Mesenchymal stem cell (in vitro differentiated cells and primary cell): ENCODE data around the gene DFFA. TPM values are rescaled to one million over a fixed set of nuclear protein-coding genes. Genes with fewer than 3 reads are reported as not detected.

Experiments used
- DNase-seq: peaks from one replicate; pipeline ENCODE4 v3.0.0-alpha.2; 2013
- H2AFZ ChIP-seq: one replicate; pipeline ENCODE4 v1.6.1; 2013; ENCODE audit warnings: low read depth, mild to moderate bottlenecking, control low read depth, inconsistent platforms, low read length, moderate library complexity
- H2AK5ac ChIP-seq: 2 replicates; pipeline ENCODE4 v1.6.1; 2013; ENCODE audit warnings: low read length, moderate library complexity, mild to moderate bottlenecking, inconsistent platforms; ENCODE audit not compliant: severe bottlenecking
- H2BK120ac ChIP-seq: one replicate; pipeline ENCODE4 v1.6.1; 2013; ENCODE audit warnings: low read depth, mild to moderate bottlenecking, inconsistent platforms, low read length, moderate library complexity
- H2BK12ac ChIP-seq, 2 experiments: one replicate each; pipeline ENCODE4 v1.6.1; 2013; ENCODE audit warnings: inconsistent platforms in 2 of 2, low read length in 2 of 2, mild to moderate bottlenecking in 2 of 2, moderate library complexity in 2 of 2, control low read depth in 1 of 2
- H2BK15ac ChIP-seq: one replicate; pipeline ENCODE4 v1.6.1; 2013; ENCODE audit warnings: mild to moderate bottlenecking, low read depth, inconsistent platforms; ENCODE audit not compliant: poor library complexity, severe bottlenecking
- H2BK5ac ChIP-seq: 2 replicates; pipeline ENCODE4 v1.6.1; 2013; ENCODE audit warnings: low read depth, mild to moderate bottlenecking, low read length, control low read depth, inconsistent platforms; ENCODE audit not compliant: poor library complexity, severe bottlenecking
- H3K14ac ChIP-seq, 2 experiments: one replicate each; pipeline ENCODE4 v1.6.1; 2013; ENCODE audit warnings: inconsistent platforms in 2 of 2, low read length in 2 of 2, control low read depth in 1 of 2, mild to moderate bottlenecking in 1 of 2, moderate library complexity in 1 of 2
- H3K18ac ChIP-seq, 2 experiments: one replicate each; pipeline ENCODE4 v1.6.1; 2013; ENCODE audit warnings: inconsistent platforms in 2 of 2, low read length in 2 of 2, control low read depth in 1 of 2, low read depth in 1 of 2, mild to moderate bottlenecking in 1 of 2
- H3K23ac ChIP-seq, 2 experiments: one replicate each; pipeline ENCODE4 v1.6.1; 2013; ENCODE audit warnings: inconsistent platforms in 2 of 2, low read length in 2 of 2, mild to moderate bottlenecking in 2 of 2, moderate library complexity in 2 of 2, control low read depth in 1 of 2
- H3K27ac ChIP-seq: 2 replicates; pipeline ENCODE4 v1.5.1; 2013; ENCODE audit warnings: mild to moderate bottlenecking, moderate library complexity, low read length, control low read depth, inconsistent platforms; ENCODE audit not compliant: poor library complexity, severe bottlenecking
- H3K27me3 ChIP-seq, 2 experiments: 2 replicates each; pipeline versions ENCODE4 v1.6.1 to v1.7.0; 2013; ENCODE audit warnings: low read length in 2 of 2, mild to moderate bottlenecking in 2 of 2, moderate library complexity in 2 of 2, control low read depth in 1 of 2, inconsistent platforms in 1 of 2; ENCODE audit not compliant: control insufficient read depth in 1 of 2, insufficient read depth in 1 of 2
- H3K36me3 ChIP-seq, 2 experiments: 2 replicates each; pipeline versions ENCODE4 v1.6.1 to v1.7.0; 2013; ENCODE audit warnings: low read length in 2 of 2, control low read depth in 1 of 2, inconsistent platforms in 1 of 2, low read depth in 1 of 2, mild to moderate bottlenecking in 1 of 2; ENCODE audit not compliant: insufficient read depth in 2 of 2, control insufficient read depth in 1 of 2
- H3K4ac ChIP-seq, 2 experiments: one replicate each; pipeline ENCODE4 v1.6.1; 2013; ENCODE audit warnings: inconsistent platforms in 2 of 2, low read length in 2 of 2, mild to moderate bottlenecking in 2 of 2, moderate library complexity in 2 of 2, control low read depth in 1 of 2, low read depth in 1 of 2
- H3K4me1 ChIP-seq: 2 replicates; pipeline ENCODE4 v1.6.1; 2013; ENCODE audit warnings: low read depth, low read length, control low read depth; ENCODE audit not compliant: control insufficient read depth, insufficient read depth
- H3K4me2 ChIP-seq: 2 replicates; pipeline ENCODE4 v1.6.1; 2013; ENCODE audit warnings: low read length, mild to moderate bottlenecking, inconsistent platforms; ENCODE audit not compliant: poor library complexity, severe bottlenecking
- H3K4me3 ChIP-seq, 2 experiments: 2 replicates each; pipeline versions ENCODE4 v1.5.1 to v1.7.0; 2013; ENCODE audit warnings: low read length in 2 of 2, mild to moderate bottlenecking in 2 of 2, control low read depth in 1 of 2, low read depth in 1 of 2; ENCODE audit not compliant: insufficient read depth in 1 of 2
- H3K79me1 ChIP-seq: replicated peaks from 2 replicates; pipeline ENCODE4 v1.6.1; 2013; ENCODE audit warnings: mild to moderate bottlenecking, control low read depth, low read length, inconsistent platforms; ENCODE audit not compliant: poor library complexity, severe bottlenecking
- H3K9ac ChIP-seq: 2 replicates; pipeline ENCODE4 v1.7.0; 2013; ENCODE audit warnings: mild to moderate bottlenecking, low read length, moderate library complexity
- H3K9me3 ChIP-seq: 2 replicates; pipeline ENCODE4 v1.7.0; 2013; ENCODE audit warnings: mild to moderate bottlenecking, low read length; ENCODE audit not compliant: control insufficient read depth
- H4K8ac ChIP-seq: one replicate; pipeline ENCODE4 v1.6.1; 2013; ENCODE audit warnings: inconsistent platforms, mild to moderate bottlenecking, low read length, moderate library complexity
- H4K91ac ChIP-seq: one replicate; pipeline ENCODE4 v1.6.1; 2013; ENCODE audit warnings: mild to moderate bottlenecking, low read length, inconsistent platforms
- whole genome bisulfite sequencing: methylation state at CpG from one replicate; pipeline ENCODE4 v1.1.7; 2013; ENCODE audit warnings: mixed read lengths; 5-methylcytosine and 5-hydroxymethylcytosine counted together
- polyA plus RNA-seq, 2 experiments: library from polyadenylated mRNA; stranded (reverse); fragments of 200-250 nt; gene quantifications; one replicate each; pipeline ENCODE4 v1.2.3, GENCODE V29; 2013

The DFFA gene, protein sequence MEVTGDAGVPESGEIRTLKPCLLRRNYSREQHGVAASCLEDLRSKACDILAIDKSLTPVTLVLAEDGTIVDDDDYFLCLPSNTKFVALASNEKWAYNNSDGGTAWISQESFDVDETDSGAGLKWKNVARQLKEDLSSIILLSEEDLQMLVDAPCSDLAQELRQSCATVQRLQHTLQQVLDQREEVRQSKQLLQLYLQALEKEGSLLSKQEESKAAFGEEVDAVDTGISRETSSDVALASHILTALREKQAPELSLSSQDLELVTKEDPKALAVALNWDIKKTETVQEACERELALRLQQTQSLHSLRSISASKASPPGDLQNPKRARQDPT
- 28.1 TPM for polyA plus RNA-seq (2013, experiment 1 of 2)
- 26.5 TPM for polyA plus RNA-seq (2013, experiment 2 of 2)

- no peaks in the 10 kb centered on the region for H3K27me3 ChIP-seq
- no peak within 1 kb of the TSS for H2BK5ac ChIP-seq
- H3K23ac ChIP-seq: peak within 1 kb of the TSS in 1 of 2 experiments; percentile 23
- no peak within 1 kb of the TSS for H2BK120ac ChIP-seq
- H2BK12ac ChIP-seq: no peak within 1 kb of the TSS
- peaks cover 5% of the 10 kb centered on the region for H3K4me1 ChIP-seq
- H3K14ac ChIP-seq: no peak within 1 kb of the TSS
- peak within 1 kb of the TSS; percentile 75 for H4K8ac ChIP-seq
- H3K4ac ChIP-seq: peak within 1 kb of the TSS in 1 of 2 experiments; percentile 24
- peak within 1 kb of the TSS; percentile 68 to 86 for H3K4me3 ChIP-seq
- H3K9me3 ChIP-seq: no peaks in the 10 kb centered on the region
- peak within 1 kb of the TSS; percentile 78 for H4K91ac ChIP-seq
- H2AFZ ChIP-seq: peak within 1 kb of the TSS; percentile 79
- peak within 1 kb of the TSS; percentile 92 for H2BK15ac ChIP-seq
- no peak within 1 kb of the TSS for H2AK5ac ChIP-seq
- peak within 1 kb of the TSS; percentile 15 for H3K27ac ChIP-seq
- H3K9ac ChIP-seq: peak within 1 kb of the TSS; percentile 78
- peak within 1 kb of the TSS; percentile 80 for H3K4me2 ChIP-seq
- peaks cover 3 to 18% of the 10 kb centered on the region in 2 experiments for H3K36me3 ChIP-seq
- peak; percentile 97 for DNase-seq
- peak within 1 kb of the TSS in 1 of 2 experiments; percentile 26 for H3K18ac ChIP-seq
- H3K79me1 ChIP-seq: peaks cover 18% of the 10 kb centered on the region
- WGBS: 2% methylated on average over 55 of the region's 59 CpGs
These were observed at the start of gene DFFA for GRCh38 chr1:10472220-10473144. Gene DFFA (minus strand): TSS chr1:10472529. CDS start chr1:10472458, 71 bp downstream.

- H2AK5ac ChIP-seq: no peak overlapping the region
- H3K4ac ChIP-seq: no peak overlapping the region
- no peak overlapping the region for H2AFZ ChIP-seq
- WGBS: 99% methylated on average over 8 of the region's 8 CpGs
- H2BK120ac ChIP-seq: no peak overlapping the region
- no peak overlapping the region for H2BK5ac ChIP-seq
- no peak overlapping the region for H2BK15ac ChIP-seq
- H3K9ac ChIP-seq: no peak overlapping the region
- peaks cover 10% of the 10 kb centered on the region for H3K4me1 ChIP-seq
- no peak overlapping the region for H4K8ac ChIP-seq
- no peak overlapping the region for H3K14ac ChIP-seq
- H3K4me3 ChIP-seq: no peak overlapping the region
- no peak for DNase-seq
- no peaks in the 10 kb centered on the region for H3K27me3 ChIP-seq
- H3K23ac ChIP-seq: no peak overlapping the region
- no peak overlapping the region for H2BK12ac ChIP-seq
- H3K36me3 ChIP-seq: no peaks in the 10 kb centered on the region
- H3K27ac ChIP-seq: no peak overlapping the region
- H3K18ac ChIP-seq: no peak overlapping the region
- no peak overlapping the region for H4K91ac ChIP-seq
- H3K79me1 ChIP-seq: peaks cover 35% of the 10 kb centered on the region
- H3K9me3 ChIP-seq: no peaks in the 10 kb centered on the region
- H3K4me2 ChIP-seq: no peak overlapping the region
These were observed 49.3 kb upstream of the DFFA start for GRCh38 chr1:10521537-10522157.

DNA sequence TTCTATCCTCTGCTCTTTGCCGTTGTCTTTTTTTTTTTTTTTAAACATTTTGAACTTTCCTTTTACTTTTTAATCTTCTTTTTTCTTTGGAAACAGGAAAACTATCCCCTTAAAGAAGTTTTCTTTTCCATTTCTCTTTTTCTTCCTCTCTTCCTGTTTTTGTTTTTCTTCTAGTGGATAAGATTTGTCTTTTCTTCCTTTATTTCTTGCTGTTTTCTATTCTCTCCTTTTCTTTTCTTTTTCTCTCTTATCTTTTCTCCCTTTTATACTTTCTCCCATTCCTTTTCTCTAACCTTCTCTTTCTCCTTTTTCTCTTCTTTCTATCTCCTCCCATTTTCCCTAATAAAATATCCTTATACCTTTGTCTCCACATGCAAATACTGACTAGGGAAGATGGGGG, 48.6 kb upstream of the DFFA start:
- Histone ChIP-seq H4K91ac (no peak overlapping the region), H3K23ac (no peak overlapping the region), H3K4me2 (no peak overlapping the region), H3K14ac (no peak overlapping the region), H2AFZ (no peak overlapping the region), H3K79me1 (peaks cover 33% of the 10 kb centered on the region), H3K9me3 (no peaks in the 10 kb centered on the region), H2BK5ac (no peak overlapping the region), H2AK5ac (no peak overlapping the region), H3K36me3 (no peaks in the 10 kb centered on the region), H3K4me3 (no peak overlapping the region), H4K8ac (no peak overlapping the region), H2BK120ac (no peak overlapping the region), H3K9ac (no peak overlapping the region), H3K4ac (no peak overlapping the region), H2BK12ac (no peak overlapping the region), H3K27me3 (no peaks in the 10 kb centered on the region), H3K4me1 (peaks cover 10% of the 10 kb centered on the region), H3K27ac (no peak overlapping the region), H3K18ac (no peak overlapping the region), H2BK15ac (no peak overlapping the region)
- DNase-seq: no peak
- WGBS: 100% methylated on average over 1 of the region's 1 CpG
